ENCODE results near the gene SUFU. TPM values are rescaled to one million over a fixed set of nuclear protein-coding genes. Genes with fewer than 3 reads are reported as not detected.

SUFU gene
- total and polyA plus RNA-seq, 4 donors, result 3.5 to 14.8 (median 9.8) TPM

GRCh38 chr10:102484021-102484420 lies 19.8 kb upstream of the SUFU start:
- 96 to 97% methylated on average over 13 of the region's 13 CpGs for WGBS, 2 donors
- Histone ChIP-seq H3K4me3 (no peak overlapping the region), H3K27ac (ENCODE audit: low read depth in 1 of 2, low read length in 1 of 2) (no peak overlapping the region), H3K9ac (ENCODE audit: insufficient read depth in 1 of 2, low read length in 2 of 2) (no peak overlapping the region), H3K27me3 (ENCODE audit: control insufficient read depth in 3 of 3, insufficient read depth in 3 of 3, low read length in 2 of 3) (no peaks in the 10 kb centered on the region), H3K36me3 (ENCODE audit: control insufficient read depth in 4 of 4, insufficient read depth in 4 of 4, low read length in 4 of 4) (peaks cover 41 to 84% (median 55%) of the 10 kb centered on the region in 4 donors), H3K4me1 (ENCODE audit: control insufficient read depth in 5 of 5, insufficient read depth in 5 of 5, low read length in 5 of 5) (no peaks in the 10 kb centered on the region), H3K9me3 (ENCODE audit: control insufficient read depth in 4 of 4, insufficient read depth in 3 of 4, low read length in 3 of 4) (no peaks in the 10 kb centered on the region)
- no peak for ATAC-seq (ENCODE audit: insufficient read depth, low FRiP score)
- TF ChIP-seq CTCF (IDR thresholded peaks at IDR 0.05; ENCODE audit: control extremely low read depth, extremely low read depth), result no peak
- no peak for DNase-seq

GRCh38 chr10:102485093-102485784 lies 18.5 kb upstream of the SUFU start:
- no peak for TF ChIP-seq CTCF (IDR thresholded peaks at IDR 0.05; ENCODE audit: control extremely low read depth, extremely low read depth)
- no peaks in the 10 kb centered on the region for H3K4me1 ChIP-seq (ENCODE audit: control insufficient read depth in 5 of 5, insufficient read depth in 5 of 5, low read length in 5 of 5)
- H3K4me3 ChIP-seq, result no peak overlapping the region
- H3K9me3 ChIP-seq (ENCODE audit: control insufficient read depth in 4 of 4, insufficient read depth in 3 of 4, low read length in 3 of 4), result no peaks in the 10 kb centered on the region
- peaks cover 43 to 80% (median 53%) of the 10 kb centered on the region in 4 donors for H3K36me3 ChIP-seq (ENCODE audit: control insufficient read depth in 4 of 4, insufficient read depth in 4 of 4, low read length in 4 of 4)
- WGBS, 2 donors, result 93 to 94% methylated on average over 18 of the region's 18 CpGs
- H3K27me3 ChIP-seq (ENCODE audit: control insufficient read depth in 3 of 3, insufficient read depth in 3 of 3, low read length in 2 of 3), result no peaks in the 10 kb centered on the region
- H3K9ac ChIP-seq (ENCODE audit: insufficient read depth in 1 of 2, low read length in 2 of 2), result no peak overlapping the region
- no peak overlapping the region for H3K27ac ChIP-seq (ENCODE audit: low read depth in 1 of 2, low read length in 1 of 2)
- no peak for ATAC-seq (ENCODE audit: insufficient read depth, low FRiP score)
- no peak for DNase-seq

- no peak for TF ChIP-seq CTCF (IDR thresholded peaks at IDR 0.05; ENCODE audit: control extremely low read depth, extremely low read depth)
- 86 to 90% methylated on average over 4 of the region's 4 CpGs for WGBS, 2 donors
- Histone ChIP-seq H3K36me3 (ENCODE audit: control insufficient read depth in 4 of 4, insufficient read depth in 4 of 4, low read length in 4 of 4) (peaks cover 10 to 30% (median 18%) of the 10 kb centered on the region in 4 donors), H3K9me3 (ENCODE audit: control insufficient read depth in 4 of 4, insufficient read depth in 3 of 4, low read length in 3 of 4) (no peaks in the 10 kb centered on the region), H3K4me1 (ENCODE audit: control insufficient read depth in 5 of 5, insufficient read depth in 5 of 5, low read length in 5 of 5) (peaks cover 0 to 14% (median 0%) of the 10 kb centered on the region in 5 donors), H3K4me3 (no peak overlapping the region), H3K27ac (ENCODE audit: low read depth in 1 of 2, low read length in 1 of 2) (no peak overlapping the region), H3K27me3 (ENCODE audit: control insufficient read depth in 3 of 3, insufficient read depth in 3 of 3, low read length in 2 of 3) (no peaks in the 10 kb centered on the region), H3K9ac (ENCODE audit: insufficient read depth in 1 of 2, low read length in 2 of 2) (no peak overlapping the region)
- ATAC-seq (ENCODE audit: insufficient read depth, low FRiP score) (no peak), DNase-seq (no peak)
Measured at GRCh38 chr10:102491136-102491535, 12.6 kb upstream of the SUFU start.

All from lung (tissue), 12 donors.